ENCODE results near the gene PDE9A. TPM values are rescaled to one million over a fixed set of nuclear protein-coding genes. Genes with fewer than 3 reads are reported as not detected.

Gene PDE9A
- total RNA-seq, 4 donors from 2014 or later = 29.2 to 68.4 (median 40.4) TPM

GRCh38 chr21:42646076-42646825 lies 7.2 kb upstream of the PDE9A start:
- no peak overlapping the region for H3K27ac ChIP-seq (replicated peaks in 1 of 4)
- H3K27me3 ChIP-seq = peaks cover 0 to 3% (median 0%) of the 10 kb centered on the region in 4 donors
- DNase-seq (ENCODE audit: extremely low spot score) = no peak
- H3K4me1 ChIP-seq = peaks cover 0 to 20% (median 12%) of the 10 kb centered on the region in 4 donors
- intact Hi-C loops (cut with DNase I) = no loop called here
- TF ChIP-seq POLR2AphosphoS5 (IDR thresholded peaks at IDR 0.05) (no peak), POLR2A (IDR thresholded peaks at IDR 0.05; ENCODE audit: low read depth) (no peak), CTCF (IDR thresholded peaks at IDR 0.05) (no peak), EP300 (IDR thresholded peaks at IDR 0.05) (no peak)
- WGBS = 82% methylated on average over 14 of the region's 14 CpGs
- H3K9me3 ChIP-seq = no peaks in the 10 kb centered on the region
- no peak overlapping the region for H3K4me3 ChIP-seq
- no peaks in the 10 kb centered on the region for H3K36me3 ChIP-seq

- TF ChIP-seq POLR2AphosphoS5 (IDR thresholded peaks at IDR 0.05) (no peak), CTCF (IDR thresholded peaks at IDR 0.05) (no peak), POLR2A (IDR thresholded peaks at IDR 0.05; ENCODE audit: low read depth) (no peak), EP300 (IDR thresholded peaks at IDR 0.05) (no peak)
- Histone ChIP-seq H3K27ac (replicated peaks in 1 of 4) (no peak overlapping the region), H3K36me3 (no peaks in the 10 kb centered on the region), H3K27me3 (no peaks in the 10 kb centered on the region), H3K4me3 (no peak overlapping the region), H3K4me1 (peaks cover 0 to 15% (median 8%) of the 10 kb centered on the region in 4 donors), H3K9me3 (no peaks in the 10 kb centered on the region)
- DNase-seq (ENCODE audit: extremely low spot score) = no peak
- 93% methylated on average over 14 of the region's 14 CpGs for WGBS
- intact Hi-C loops (cut with DNase I) = no loop called here
Measured at GRCh38 chr21:42646836-42647235, 6.6 kb upstream of the PDE9A start.

- no peak for DNase-seq (ENCODE audit: extremely low spot score)
- intact Hi-C loops (cut with DNase I) = no loop called here
- no peak overlapping the region for H3K27ac ChIP-seq (replicated peaks in 1 of 4)
- H3K9me3 ChIP-seq = no peaks in the 10 kb centered on the region
- peaks cover 0 to 4% (median 0%) of the 10 kb centered on the region in 4 donors for H3K27me3 ChIP-seq
- H3K4me1 ChIP-seq = peaks cover 8 to 28% (median 22%) of the 10 kb centered on the region in 4 donors
- no peak overlapping the region for H3K4me3 ChIP-seq
- TF ChIP-seq POLR2A (IDR thresholded peaks at IDR 0.05; ENCODE audit: low read depth) (no peak), CTCF (IDR thresholded peaks at IDR 0.05) (no peak), EP300 (IDR thresholded peaks at IDR 0.05) (no peak), POLR2AphosphoS5 (IDR thresholded peaks at IDR 0.05) (no peak)
- no peaks in the 10 kb centered on the region for H3K36me3 ChIP-seq
- whole genome bisulfite sequencing = 93% methylated on average over 8 of the region's 8 CpGs
Measured at GRCh38 chr21:42648606-42649005, 4.8 kb upstream of the PDE9A start.

- no peak for DNase-seq (ENCODE audit: extremely low spot score)
- intact Hi-C loops (cut with DNase I) = loop anchor here (5.0 kb wide), 2 partner anchors 98 to 168 kb away; no protein-coding TSS in a partner anchor
- no peak for TF ChIP-seq EP300 (IDR thresholded peaks at IDR 0.05)
- TF ChIP-seq POLR2AphosphoS5 (IDR thresholded peaks at IDR 0.05) = no peak
- no peak for TF ChIP-seq CTCF (IDR thresholded peaks at IDR 0.05)
- TF ChIP-seq POLR2A (IDR thresholded peaks at IDR 0.05; ENCODE audit: low read depth) = no peak
Measured at GRCh38 chr21:42649122-42650032, 4.0 kb upstream of the PDE9A start.

More at GRCh38 chr21:42649122-42650032, 4.0 kb upstream of the PDE9A start:
- H3K27me3 ChIP-seq = peaks cover 0 to 4% (median 0%) of the 10 kb centered on the region in 4 donors
- 89% methylated on average over 22 of the region's 24 CpGs for WGBS
- H3K36me3 ChIP-seq = no peaks in the 10 kb centered on the region
- no peak overlapping the region for H3K4me3 ChIP-seq
- peaks cover 12 to 28% (median 26%) of the 10 kb centered on the region in 4 donors for H3K4me1 ChIP-seq
- H3K9me3 ChIP-seq = no peaks in the 10 kb centered on the region
- no peak overlapping the region for H3K27ac ChIP-seq (replicated peaks in 1 of 4)

Data from esophagus muscularis mucosa (tissue), 4 donors.